ENCODE data around the gene PAF1. TPM values are rescaled to one million over a fixed set of nuclear protein-coding genes. Genes with fewer than 3 reads are reported as not detected.

The PAF1 gene
- total RNA-seq, 1 experiment from 2014 or later = 38.0 TPM

DNA sequence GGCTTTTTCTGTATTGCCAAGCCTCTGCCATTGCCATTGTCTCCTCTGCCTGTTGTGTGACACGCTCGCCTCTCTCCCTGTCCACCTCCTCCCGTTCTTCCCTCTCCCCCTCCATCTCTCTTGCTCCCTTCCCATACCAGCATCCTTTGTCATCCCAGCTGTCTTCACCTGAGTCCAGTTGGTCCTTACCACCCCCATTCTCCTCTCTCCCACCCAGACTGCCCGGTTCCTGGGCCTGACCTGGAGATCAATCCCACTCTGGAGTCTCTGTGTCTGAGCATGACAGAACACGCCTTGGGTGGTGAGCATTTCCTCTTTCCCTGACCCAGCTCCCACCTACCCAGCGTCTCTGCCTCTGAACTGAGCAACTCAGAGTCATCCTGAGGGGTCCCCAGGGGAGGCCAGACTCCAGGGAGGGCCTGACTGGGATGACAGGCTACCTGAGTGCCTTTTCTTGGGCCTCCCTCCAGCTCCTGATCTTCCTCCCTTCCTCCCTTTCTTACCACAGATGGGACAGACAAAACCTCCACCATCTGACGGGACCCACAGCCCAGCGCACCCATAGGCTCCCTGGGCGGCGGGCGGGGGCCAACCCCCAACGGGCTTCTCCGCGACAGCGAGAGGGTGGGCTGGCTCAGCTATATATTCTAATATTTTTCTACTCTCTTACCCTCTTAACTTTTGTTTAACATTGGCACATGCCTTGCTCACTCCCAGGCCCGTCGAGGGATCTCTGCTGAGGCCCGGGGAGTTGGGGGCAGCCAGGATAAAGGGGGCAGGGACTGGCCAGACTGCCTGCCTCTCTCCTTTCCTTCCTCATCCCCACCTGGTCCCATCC, 7.7 kb downstream of the PAF1 start:
- Histone ChIP-seq H2AK5ac (ENCODE audit: insufficient read length, low read length) (no peak overlapping the region), H2BK20ac (ENCODE audit: low read depth, low read length, poor library complexity, severe bottlenecking) (no peak overlapping the region), H3K14ac (ENCODE audit: insufficient read depth, low read length) (no peak overlapping the region; the same call in 1 of the 2 replicates), H3T11ph (ENCODE audit: low read length) (no peak overlapping the region), H2BK12ac (ENCODE audit: insufficient read length, low read depth, low read length) (no peak overlapping the region), H2AFZ (ENCODE audit: low read length) (no peak overlapping the region), H3K23ac (ENCODE audit: insufficient read length, low read depth, low read length) (no peak overlapping the region), H3K9ac (ENCODE audit: extremely low read depth, insufficient read length, low read length) (no peak overlapping the region), H3K23me2 (ENCODE audit: insufficient read length, low read depth, low read length, poor library complexity, severe bottlenecking) (no peaks in the 10 kb centered on the region), H2BK120ac (ENCODE audit: low read depth, low read length, poor library complexity, severe bottlenecking) (no peak overlapping the region), H4K20me1 (ENCODE audit: control insufficient read depth, insufficient read depth, insufficient read length) (peaks cover 2% of the 10 kb centered on the region), H3K4me2 (ENCODE audit: insufficient read depth, insufficient read length, low read length) (no peak overlapping the region), H4K91ac (ENCODE audit: insufficient read length, low read depth, low read length) (no peak overlapping the region), H3K18ac (ENCODE audit: insufficient read length, low read depth, low read length) (no peak overlapping the region), H4K5ac (ENCODE audit: insufficient read length, low read depth, low read length) (no peak overlapping the region), H3K9me3 (ENCODE audit: control insufficient read depth, low read depth, low read length) (no peaks in the 10 kb centered on the region), H3K27ac (ENCODE audit: insufficient read length, low read depth, low read length) (no peak overlapping the region), H2BK5ac (ENCODE audit: insufficient read length, low read length) (no peak overlapping the region), H3K56ac (ENCODE audit: insufficient read length, low read depth, low read length) (no peak overlapping the region), H3K27me3 (ENCODE audit: insufficient read depth, low read length) (no peaks in the 10 kb centered on the region), H3K4ac (ENCODE audit: low read depth, low read length) (no peak overlapping the region), H3K4me1 (ENCODE audit: insufficient read depth, low read length) (no peaks in the 10 kb centered on the region), H2BK15ac (ENCODE audit: low read depth, low read length) (no peak overlapping the region), H3K79me1 (ENCODE audit: insufficient read depth, low read depth, low read length, poor library complexity, severe bottlenecking) (no peaks in the 10 kb centered on the region), H3K79me2 (ENCODE audit: insufficient read depth, low read length) (no peaks in the 10 kb centered on the region), H4K8ac (replicated peaks; ENCODE audit: insufficient read length, low read depth, low read length) (no peak overlapping the region)
- H3K4me3 Mint-ChIP-seq = no peak overlapping the region
- DNase-seq = no peak
- TF ChIP-seq, protein P1, sequence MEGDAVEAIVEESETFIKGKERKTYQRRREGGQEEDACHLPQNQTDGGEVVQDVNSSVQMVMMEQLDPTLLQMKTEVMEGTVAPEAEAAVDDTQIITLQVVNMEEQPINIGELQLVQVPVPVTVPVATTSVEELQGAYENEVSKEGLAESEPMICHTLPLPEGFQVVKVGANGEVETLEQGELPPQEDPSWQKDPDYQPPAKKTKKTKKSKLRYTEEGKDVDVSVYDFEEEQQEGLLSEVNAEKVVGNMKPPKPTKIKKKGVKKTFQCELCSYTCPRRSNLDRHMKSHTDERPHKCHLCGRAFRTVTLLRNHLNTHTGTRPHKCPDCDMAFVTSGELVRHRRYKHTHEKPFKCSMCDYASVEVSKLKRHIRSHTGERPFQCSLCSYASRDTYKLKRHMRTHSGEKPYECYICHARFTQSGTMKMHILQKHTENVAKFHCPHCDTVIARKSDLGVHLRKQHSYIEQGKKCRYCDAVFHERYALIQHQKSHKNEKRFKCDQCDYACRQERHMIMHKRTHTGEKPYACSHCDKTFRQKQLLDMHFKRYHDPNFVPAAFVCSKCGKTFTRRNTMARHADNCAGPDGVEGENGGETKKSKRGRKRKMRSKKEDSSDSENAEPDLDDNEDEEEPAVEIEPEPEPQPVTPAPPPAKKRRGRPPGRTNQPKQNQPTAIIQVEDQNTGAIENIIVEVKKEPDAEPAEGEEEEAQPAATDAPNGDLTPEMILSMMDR (conservative IDR thresholded peaks at IDR 0.05) = no peak
- peaks cover 48 to 92% (median 90%) of the 10 kb centered on the region in 3 experiments for H3K36me3 Mint-ChIP-seq (ENCODE audit: insufficient read depth in 1 of 3, low read depth in 3 of 3)
- H3K4me1 Mint-ChIP-seq = peaks cover 2 to 4% of the 10 kb centered on the region in 2 experiments; a peak in 2 of 4 replicates
- no CpG with 5 or more reads among the region's 18 CpGs for WGBS (ENCODE audit: extremely low coverage, insufficient read length, low lambda C conversion rate)
- no peak overlapping the region for H3K27ac Mint-ChIP-seq
- no peaks in the 10 kb centered on the region for H3K27me3 Mint-ChIP-seq (ENCODE audit: low read depth)
- H3K9me3 Mint-ChIP-seq = no peaks in the 10 kb centered on the region
